Activated CD4-positive, alpha-beta T cell treated with anti-CD3 and anti-CD28 coated beads for 1 hour (primary cell): ENCODE results near the gene SLC50A1.

ENCODE experiments used
- DNase-seq: peaks from one replicate; pipeline ENCODE4 v3.0.0-alpha.2; 2020

SLC50A1 gene, protein sequence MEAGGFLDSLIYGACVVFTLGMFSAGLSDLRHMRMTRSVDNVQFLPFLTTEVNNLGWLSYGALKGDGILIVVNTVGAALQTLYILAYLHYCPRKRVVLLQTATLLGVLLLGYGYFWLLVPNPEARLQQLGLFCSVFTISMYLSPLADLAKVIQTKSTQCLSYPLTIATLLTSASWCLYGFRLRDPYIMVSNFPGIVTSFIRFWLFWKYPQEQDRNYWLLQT

DNA sequence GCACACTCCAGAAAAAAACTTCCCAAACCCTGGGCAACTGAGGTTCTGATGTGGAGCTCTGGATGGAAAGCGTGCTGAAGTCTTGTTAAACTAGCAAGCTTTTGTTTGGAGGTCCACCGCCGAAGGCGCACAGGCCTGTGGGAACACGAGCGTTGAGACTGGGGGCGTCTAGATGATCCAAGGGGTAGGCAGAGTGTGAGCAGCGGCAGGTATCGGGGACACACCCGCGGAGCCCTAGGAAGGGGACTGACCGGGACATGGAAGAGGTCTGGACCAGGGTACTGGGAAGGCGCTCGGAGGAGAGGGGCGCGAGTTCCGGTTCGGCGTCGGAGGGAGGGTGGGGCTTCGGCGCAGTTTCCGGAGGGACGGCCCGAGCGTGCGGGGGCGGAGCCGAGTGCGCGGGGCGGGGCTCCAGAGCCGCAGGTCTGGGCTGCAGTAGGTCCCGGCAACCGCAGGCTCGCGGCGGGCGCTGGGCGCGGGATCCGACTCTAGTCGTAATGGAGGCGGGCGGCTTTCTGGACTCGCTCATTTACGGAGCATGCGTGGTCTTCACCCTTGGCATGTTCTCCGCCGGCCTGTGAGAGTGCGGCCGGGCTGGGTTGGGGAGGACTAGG lies at the start of gene SLC50A1:
TSS of gene SLC50A1 (plus strand) at position 438 of the 614 bp plus-strand sequence. CDS start at position 498, 60 bp downstream.
- peak; percentile 85 for DNase-seq

DNA sequence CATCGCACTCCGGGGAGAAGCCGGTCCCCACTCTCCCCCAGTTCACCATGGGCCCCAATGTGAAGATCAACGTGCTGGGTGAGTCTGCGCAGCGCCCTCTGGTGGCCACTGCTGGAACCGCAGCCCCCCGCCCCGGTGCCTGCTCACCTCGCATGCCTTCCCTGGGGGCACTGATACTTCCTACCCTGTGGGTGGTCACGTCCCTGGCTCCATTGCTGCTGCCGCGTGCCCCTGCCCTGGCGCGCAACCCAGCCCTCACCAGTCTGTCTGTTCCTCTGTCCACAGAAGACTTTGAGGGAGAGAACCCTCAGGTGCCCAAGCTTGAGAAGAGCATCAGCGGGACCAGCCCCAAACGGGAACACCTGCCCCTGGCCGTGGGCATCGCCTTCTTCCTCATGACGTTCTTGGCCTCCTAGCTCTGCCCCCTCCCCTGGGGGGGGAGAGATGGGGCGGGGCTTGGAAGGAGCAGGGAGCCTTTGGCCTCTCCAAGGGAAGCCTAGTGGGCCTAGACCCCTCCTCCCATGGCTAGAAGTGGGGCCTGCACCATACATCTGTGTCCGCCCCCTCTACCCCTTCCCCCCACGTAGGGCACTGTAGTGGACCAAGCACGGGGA lies 49.4 kb upstream of the SLC50A1 start:
- DNase-seq, result peak; percentile 70

DNA sequence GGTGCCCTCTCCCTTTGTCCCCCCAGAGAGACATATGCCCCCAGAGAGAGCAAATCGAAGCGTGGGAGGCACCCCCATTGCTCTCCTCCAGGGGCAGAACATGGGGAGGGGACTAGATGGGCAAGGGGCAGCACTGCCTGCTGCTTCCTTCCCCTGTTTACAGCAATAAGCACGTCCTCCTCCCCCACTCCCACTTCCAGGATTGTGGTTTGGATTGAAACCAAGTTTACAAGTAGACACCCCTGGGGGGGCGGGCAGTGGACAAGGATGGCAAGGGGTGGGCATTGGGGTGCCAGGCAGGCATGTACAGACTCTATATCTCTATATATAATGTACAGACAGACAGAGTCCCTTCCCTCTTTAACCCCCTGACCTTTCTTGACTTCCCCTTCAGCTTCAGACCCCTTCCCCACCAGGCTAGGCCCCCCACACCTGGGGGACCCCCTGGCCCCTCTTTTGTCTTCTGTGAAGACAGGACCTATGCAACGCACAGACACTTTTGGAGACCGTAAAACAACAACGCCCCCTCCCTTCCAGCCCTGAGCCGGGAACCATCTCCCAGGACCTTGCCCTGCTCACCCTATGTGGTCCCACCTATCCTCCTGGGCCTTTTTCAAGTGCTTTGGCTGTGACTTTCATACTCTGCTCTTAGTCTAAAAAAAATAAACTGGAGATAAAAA lies 48.7 kb upstream of the SLC50A1 start:
- no peak for DNase-seq

DNA sequence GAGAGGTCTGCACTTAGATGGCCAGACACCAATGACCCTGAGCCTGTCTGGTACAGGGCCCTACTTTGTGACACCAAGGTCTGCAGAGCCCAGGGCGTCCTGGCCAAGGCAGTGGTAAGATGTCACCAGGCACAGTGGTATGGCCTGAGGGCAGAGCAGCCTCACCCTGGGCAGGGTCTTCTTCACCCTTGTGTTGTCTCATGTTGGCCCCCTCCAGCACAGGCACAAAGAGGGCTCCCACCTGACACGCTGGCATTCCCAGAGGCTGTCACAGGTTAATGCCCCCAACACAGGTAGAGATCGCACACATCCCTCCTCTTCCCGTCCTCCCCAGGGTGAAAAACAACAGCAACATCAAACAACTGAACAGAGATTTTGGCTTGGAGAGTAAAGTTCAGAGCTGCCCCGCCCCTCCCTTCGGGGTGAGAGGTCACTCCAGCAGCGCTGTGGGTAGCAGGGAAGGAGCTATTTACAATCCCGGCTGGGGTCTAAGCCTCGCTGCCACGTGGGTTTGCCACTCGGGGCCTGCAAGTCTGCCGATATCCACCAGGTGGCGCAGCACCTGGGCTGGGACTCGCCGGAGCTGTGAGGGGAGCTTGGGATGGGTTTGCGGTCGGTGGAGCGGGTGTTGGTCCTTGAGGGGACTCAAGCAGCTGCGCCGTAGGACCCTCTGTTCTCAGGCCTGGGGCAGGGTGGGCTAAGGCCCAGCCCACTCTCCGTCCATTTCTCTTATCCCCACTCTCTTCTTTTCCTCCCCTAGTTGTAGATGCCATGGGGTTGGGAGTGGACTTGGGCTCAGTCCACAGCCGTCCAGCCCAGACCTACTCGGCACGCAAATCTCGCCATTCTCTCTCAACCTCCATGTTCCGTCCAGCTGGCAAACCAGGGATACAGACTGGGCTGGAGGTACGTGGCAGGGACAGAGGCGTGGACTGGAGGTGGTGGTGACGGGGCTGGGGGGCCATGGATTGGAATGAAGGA lies 44.3 kb upstream of the SLC50A1 start:
- DNase-seq, result peak; percentile 69

DNA sequence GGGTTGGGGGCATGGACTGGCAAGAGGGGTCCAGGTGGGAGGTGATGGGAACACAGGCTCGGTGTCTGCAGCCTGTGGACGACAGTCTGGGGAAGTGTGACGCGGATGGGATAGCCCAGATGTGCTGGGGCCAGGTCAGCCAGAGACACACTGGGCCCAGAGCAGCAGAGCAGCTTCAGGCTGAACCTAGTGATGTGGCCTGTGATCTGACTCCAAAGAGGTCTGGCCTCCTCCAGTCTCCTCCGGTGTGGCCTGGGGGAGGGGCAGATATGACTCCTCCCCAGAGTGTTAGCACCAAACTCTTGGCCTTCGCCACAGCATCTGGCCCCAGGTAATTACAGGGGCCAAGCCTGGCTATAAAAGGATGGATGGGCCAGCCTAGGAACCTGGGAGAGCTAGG lies 43.5 kb upstream of the SLC50A1 start:
- no peak for DNase-seq

DNA sequence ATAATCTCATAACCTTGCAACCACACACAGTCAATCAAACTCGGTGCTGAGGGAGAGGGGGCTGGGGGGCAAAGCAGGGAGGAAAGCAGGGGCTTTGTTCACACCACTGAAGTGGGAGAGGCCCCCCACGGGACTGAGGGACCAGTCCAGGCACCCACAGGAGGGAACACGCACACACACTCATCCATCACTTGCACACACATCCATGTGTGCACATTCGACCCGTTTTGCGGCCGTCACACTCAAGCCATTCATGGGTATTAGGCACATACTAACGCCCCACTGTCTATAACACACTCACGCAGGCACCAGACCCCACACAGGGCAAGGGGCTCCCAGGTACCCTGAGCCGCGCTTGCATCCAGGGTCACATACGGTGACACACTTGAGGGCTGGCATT lies 43.0 kb upstream of the SLC50A1 start:
- no peak for DNase-seq

DNA sequence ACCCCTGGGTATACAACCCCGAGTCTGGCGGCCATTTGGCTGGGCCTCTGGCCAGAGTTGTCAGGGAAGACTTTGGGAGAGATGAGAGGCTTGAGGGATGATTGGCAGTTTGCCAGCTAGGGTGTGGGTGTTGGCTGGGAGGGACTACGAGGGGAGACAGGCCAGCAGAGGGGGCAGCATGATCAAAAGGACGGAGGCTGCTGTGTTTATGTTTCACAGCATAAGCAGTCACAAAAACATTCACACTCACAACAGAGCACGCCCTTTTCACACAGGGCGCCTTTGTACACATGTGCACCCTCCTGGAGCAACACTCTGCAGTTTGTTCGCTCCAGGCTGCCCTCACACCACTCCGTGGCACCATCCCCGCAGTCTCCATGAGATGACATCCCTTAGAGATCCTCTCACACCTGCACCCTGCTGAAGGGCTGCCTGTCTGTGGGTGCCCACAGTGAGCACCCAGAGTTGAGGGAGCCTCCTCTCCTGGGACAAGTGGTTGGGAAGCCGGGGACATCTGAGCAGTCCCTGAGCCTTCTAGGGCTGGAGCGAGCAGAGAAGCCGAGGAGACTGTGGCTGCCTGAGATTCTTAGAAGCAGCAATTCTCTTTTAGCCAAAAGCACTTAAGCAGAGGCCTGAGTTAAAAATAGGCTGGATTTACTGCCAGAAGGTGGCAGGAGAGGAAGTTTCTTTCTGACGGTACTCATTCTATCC lies 41.6 kb upstream of the SLC50A1 start:
- no peak for DNase-seq

DNA sequence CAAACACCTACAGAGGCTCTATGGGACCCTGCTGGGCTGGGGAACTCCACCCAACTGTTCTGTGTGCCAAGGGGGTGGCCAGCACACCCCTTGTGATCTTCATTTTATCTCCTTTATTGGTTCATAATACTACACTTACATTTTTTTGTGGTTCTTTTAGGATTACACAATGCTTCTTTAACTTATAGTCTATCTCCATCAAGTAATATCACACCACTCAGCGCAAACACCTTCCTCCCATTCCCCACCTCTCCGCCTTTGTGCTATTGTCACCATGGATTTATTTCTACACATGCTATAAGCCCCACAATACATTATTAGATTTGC lies 41.1 kb upstream of the SLC50A1 start:
- DNase-seq, result no peak

DNA sequence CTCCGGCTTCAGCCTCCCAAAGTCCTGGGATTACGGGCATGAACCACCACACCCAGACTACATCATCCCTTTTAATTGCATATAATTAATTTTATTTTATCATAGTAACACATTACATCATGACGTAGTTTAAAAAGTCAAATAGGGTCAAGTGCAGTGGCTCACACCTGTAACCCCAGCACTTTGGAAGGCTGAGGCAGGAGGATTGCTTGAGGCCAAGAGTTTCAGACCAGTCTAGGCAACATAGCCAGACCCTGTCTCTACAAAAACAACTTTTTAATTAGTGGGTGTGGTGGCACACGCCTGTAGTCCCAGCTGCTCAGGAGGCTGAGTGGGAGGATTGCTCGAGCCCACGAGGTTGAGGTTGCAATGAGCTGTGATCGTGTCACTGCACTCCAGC lies 36.3 kb upstream of the SLC50A1 start:
- no peak for DNase-seq

DNA sequence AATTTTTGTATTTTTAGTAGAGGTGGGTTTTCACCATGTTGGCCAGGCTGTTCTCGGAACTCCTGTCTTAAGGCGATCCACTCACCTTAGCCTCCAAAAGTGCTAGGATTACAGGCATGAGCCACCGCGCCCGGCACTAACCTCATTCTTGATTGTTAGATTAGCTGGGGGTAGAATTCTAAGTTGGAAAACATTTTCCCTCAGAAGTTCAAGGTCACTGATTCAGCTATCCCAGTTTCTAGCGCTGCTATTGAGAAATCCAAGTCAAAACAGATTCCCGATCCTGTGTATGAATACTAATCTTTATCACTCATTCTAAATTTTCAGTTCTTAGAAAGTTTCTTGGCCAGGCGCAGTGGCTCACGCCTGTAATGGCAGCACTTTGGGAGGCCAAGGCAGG lies 32.3 kb upstream of the SLC50A1 start:
- no peak for DNase-seq

DNA sequence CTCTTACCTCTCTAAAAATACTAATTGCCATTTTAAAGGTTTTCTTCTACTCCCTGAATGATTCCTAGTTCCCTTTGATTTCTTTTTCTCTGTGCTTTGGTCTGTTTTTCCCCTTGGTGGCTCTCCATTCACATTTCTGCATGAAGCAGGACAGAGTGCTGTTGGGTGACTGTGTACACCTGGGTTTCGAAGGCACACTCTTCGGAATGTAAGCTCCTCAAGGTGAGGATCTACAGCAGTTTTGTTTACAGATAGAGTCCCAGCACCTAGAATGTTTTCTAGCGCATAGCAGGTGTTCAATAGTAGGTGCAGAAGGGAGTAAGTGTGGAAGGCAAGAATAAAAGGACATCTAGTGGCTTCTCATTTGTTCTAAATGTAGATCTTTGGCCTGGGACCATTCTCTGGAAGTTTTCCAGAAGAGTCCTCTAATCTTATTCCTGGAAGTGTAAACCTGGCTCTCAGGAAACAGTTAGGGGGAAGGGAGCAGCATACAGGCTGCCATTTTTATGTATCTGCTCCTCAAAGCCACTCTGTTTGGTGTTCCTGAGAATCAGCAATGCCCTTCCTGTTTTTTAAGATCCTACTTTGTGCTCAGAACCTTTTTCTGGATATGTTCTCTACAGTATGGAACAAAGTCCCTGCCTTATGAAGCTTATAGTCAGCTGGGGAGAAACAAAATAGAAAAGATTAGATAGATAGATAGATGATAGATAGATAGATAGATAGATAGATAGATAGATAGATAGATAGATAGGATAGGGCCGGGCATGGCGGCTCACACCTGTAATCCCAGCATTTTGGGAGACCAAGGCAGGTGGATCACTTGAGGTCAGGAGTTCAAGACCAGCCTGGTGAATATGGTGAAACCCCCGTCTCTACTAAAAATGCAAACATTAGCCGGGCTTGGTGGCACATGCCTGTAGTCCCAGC lies 30.8 kb upstream of the SLC50A1 start:
- DNase-seq, result no peak

DNA sequence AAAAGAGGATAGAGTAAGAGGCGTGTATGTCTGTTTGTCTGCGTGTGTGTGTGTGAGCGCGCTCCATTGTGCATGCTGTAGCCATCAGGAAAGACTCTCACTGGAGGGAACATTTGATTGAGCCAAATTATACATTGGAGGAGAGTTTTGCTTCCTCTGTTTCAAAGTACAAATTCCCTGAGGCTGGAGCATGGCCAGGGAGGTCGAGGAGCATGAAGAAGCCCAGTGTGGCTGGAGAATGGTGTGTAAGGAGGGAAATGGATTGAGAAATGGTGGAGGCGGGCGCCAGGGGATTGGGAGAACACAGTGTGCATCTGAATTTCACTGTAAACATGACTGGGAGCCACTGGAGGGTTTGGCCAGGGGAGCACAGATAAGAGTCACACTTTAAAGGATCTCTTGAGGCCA lies 30.0 kb upstream of the SLC50A1 start:
- DNase-seq, result no peak

DNA sequence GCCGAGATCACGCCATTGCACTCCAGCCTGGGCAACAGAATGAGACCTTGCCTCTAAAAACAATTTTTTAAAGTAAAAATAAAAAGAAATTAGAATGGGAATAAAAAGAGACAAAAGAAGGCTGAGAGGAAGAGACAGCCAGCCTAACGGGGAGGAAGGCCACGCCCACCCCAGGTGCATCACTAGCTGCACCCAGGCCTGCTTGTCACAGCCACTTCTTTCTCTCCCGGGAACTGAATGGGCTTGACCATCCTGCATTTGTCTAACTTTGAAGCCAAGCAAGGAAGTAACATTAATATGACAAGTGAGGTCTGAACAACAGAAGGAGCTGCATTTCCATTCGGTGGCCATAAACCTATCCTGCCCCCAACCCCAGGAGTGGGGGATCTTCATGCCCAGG lies 28.8 kb upstream of the SLC50A1 start:
- no peak for DNase-seq

DNA sequence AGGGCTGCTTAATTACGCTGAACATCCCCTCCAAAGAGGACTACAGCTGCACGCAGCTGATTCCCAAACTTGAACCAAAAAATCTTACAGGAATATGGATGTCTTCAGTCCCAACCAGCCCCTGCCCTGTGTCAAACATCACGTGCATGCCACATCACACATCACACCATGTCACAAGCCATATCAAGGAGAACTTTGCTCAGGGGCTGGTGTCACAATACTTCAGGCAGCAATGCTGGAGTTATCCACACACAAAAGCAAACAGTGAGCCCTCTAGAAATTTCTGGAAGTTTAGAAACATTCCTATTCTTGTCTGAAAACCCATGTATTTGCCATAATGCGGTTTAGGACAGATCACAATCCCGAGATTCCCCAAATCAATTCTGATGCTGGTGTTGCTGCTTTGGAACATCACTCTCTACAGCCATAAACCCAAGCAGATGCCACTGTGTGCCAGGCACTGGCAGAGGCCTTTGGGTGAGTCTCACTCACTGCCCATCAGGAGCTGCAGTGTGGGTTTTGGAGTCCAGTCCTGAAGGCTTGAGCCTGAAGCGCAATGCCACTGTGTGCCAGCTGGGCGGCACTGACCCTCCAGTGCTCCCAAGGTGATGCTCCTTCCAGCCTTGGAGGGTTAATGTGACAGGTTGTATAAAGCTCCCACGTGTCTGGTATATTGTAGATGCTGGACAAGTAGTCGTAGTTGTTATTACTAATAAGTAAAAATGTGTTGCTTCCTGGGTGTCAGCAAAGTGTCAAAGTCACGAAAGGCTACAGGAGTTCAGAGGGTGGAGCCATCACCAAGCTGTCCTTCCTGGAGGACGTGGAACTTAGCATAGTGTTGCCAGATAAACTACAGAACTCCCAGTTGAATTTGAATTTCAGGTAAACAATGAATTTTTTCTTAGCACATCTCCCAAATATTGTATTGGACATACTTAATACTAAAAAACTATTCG lies 28.1 kb upstream of the SLC50A1 start:
- no peak for DNase-seq

DNA sequence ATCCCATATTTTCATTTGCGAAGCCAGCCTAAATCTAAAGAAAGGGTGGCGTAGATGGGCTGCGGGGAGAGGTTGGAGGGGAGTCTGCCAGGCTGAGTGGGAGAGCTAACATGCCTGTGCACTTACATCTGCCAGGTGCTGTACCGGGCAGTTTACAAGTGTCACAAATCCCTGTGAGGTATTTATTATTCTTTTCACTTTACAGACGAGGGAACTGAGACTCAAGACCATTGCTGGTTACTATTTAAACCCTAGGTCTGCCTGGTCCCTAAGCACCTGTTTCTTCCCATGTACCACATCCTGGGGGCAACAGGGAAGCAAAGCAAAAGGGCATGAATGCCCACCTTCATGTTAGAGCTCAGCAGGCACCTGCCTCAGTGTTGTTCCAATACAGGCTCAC lies 27.4 kb upstream of the SLC50A1 start:
- DNase-seq, result no peak

DNA sequence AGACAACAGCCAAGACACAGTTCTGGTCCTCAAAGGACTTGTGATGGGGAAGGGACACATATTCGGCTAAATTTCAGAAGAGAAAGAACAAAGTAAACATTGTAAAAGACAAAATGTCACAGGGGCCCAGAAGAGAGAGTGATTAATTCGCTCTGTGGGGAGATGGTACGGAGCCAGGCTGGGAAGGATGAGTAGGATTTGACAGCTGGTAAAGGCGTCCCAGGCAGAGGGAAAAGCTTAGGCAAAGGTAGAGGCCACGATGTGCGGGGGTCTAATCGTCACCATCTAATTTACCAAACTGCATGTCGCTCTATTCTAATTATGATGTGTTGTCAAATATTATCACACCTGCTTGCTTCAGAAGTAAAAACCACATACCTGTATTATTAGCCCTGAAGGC lies 25.3 kb upstream of the SLC50A1 start:
- no peak for DNase-seq

DNA sequence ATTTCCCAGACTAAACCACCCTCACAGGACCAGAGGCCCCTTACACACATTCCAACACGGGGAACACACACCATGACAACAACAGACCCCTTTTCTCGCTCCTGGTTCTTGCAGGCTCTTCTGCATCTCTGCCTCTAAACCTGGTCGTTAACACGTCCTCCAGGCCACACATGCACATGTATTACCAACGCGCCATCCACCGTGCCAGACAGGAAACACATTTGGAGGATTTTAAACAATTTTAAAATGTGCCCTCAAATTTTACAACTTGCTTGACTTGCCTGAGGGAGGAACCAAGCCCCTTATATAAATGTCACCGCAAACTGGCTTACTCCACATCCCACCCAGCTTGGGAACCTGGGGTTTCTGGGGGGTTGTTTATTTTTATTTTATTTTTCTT lies 24.8 kb upstream of the SLC50A1 start:
- DNase-seq, result no peak

DNA sequence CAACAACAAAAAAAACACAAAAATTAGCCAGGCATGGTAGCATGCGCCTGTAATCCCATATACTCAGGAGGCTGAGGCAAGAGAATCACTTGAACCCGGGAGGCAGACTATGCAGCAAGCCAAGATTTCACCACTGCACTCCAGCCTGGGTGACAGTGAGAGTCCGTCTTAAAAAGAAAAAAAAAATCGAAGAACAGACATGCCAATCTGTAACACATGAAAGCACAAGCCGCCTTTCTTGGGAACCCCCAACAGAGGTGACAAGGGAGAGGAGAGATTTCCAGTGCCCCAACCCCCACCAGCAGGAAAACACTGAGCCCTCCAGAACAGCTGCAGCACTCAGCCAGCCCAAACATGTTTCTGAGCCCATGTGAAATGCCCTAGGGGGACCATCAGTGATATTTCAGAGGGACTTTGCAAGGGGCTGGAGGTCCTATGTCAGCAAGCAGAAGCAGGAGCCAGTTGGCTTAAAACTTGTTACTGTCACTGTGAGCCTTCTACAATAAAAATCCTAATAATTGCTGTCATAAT lies 22.1 kb upstream of the SLC50A1 start:
- no peak for DNase-seq

DNA sequence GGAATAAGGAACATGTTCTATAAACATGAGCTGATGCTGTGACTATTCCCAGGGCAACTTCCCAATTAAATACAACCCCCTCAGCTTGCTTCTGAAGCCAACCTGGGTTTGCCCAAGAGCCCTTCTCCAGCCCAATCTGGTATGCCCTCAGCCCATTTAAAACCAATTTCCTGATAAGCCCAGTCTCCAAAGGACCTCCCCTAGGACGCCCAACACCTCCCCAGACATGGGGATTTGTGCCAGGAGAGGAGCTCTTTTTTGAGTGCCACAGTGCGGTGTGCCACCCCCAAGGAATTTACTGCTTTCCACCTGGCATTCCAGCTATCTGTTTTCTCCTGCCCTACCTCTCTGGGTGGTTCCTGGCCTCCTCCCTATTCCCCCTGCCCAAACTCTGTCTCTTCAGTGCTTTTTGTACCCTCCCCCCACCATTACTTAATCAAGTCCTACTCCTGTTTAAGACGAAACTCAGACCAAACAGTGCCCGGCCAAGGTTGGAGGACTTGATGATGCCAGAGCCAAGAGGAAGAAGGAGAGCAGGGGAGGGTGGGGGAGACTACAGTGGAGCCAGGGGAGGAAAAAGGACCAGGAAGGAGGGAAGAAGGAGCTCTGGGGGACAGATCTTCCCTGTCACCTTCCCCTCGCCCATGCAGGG lies 19.4 kb upstream of the SLC50A1 start:
- DNase-seq, result no peak
